ENCODE measurements around the gene KIF7.

- TF ChIP-seq CTCF (IDR thresholded peaks at IDR 0.05; ENCODE audit: borderline replicate concordance, extremely low read depth, low read length, poor library complexity, severe bottlenecking) (no peak), EZH2 (IDR thresholded peaks at IDR 0.05; ENCODE audit: borderline replicate concordance, low read depth, low read length, severe bottlenecking) (no peak)
These were observed 19.3 kb upstream of the KIF7 start for GRCh38 chr15:89674526-89674925.

All from DND-41 (cell line).